Eye (tissue), 1 donor: ENCODE measurements around the gene STC2.
A peak's percentile ranks its signal among the peaks of the same experiment; 100 is the strongest.
"Not testable (repeated sequence)": the region's sequence is repeated elsewhere in the genome, so short reads cannot be mapped to it uniquely, and the experiment has no call there.

Source experiments
- DNase-seq: peaks from one replicate; pipeline ENCODE4 v3.0.0-alpha.2; 2015

STC2 gene, protein sequence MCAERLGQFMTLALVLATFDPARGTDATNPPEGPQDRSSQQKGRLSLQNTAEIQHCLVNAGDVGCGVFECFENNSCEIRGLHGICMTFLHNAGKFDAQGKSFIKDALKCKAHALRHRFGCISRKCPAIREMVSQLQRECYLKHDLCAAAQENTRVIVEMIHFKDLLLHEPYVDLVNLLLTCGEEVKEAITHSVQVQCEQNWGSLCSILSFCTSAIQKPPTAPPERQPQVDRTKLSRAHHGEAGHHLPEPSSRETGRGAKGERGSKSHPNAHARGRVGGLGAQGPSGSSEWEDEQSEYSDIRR

DNA sequence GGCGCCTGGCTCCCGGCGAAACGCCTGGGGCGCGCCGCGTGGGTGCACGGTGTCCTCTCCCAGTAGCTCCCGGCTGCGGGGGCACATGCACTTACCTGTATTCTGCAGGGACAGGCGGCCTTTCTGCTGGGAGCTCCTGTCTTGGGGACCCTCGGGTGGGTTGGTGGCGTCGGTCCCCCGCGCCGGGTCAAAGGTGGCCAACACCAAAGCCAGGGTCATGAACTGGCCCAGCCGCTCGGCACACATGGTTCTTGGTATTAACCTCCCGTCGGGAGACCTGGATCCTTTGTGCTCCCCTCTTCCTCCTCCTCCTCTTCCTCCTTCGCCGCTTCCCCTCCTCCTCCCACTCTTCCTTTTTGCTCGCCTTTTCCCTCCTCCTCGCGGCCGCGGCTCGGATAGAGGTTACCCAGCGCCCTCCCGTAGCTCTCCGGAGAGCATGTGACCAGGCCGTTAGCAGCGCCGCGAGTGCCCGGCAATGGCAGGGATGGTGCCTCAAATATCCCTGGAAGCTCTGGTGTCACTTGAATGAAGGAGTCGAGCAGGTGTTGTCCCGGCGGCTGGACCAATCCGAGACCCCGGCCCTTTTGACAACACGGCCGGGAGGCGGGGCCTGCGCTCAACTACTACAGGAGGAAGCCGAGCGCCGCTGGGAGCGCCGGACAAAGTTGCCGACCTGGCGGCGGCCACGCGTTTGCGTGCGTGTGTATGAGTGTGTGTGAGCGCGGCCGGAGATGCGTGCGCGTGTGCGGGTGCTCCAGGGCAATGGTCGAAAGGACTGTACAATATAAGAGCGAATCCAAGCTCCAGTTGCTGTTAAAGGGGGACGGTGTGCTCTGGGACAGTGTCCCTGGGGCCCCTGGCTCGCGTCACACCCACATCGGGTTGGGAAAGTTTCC lies at the start of gene STC2:
STC2 (minus strand) TSS at position 467 of the 896 bp plus-strand sequence; CDS start at position 246, 221 bp downstream.
- peak; percentile 89 for DNase-seq

DNA sequence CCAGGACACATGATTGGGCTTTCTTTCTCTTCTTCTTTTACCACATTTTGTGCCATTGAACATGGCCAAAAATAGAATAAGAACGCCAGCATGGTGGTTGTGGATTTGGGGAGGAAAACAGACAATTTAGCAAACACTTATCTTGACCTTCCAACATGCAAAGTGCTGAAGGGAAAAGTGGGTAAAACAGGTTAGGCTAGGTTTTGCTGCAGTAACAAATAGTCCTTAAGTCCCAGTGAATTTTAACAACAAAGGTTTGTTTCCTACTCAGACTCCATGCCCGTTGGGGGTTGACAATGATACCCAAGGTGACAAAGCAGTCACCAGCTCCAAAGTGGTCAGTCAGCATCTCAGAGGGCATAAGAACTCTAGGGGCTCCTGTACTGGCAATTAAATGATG lies 43.2 kb upstream of the STC2 start:
- no peak for DNase-seq

DNA sequence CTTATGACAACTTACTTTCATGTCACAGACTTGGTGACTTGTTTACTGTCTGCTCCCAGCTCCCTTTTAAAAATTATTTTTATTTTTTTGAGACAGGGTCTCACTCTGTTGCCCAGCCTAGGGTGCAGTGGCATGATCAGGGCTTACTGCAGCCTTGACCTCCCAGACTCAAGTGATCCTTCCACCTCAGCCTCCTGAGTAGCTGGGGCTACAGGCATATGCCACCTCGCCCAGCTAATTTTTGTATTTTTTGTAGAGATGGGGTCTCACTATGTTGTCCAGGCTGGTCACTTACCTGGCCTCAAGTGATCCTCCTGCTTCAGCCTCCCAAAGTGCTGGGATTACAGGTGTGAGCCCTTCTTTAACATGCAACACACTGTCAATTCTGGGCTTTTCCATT lies 35.2 kb upstream of the STC2 start:
- DNase-seq = not testable (repeated sequence)

DNA sequence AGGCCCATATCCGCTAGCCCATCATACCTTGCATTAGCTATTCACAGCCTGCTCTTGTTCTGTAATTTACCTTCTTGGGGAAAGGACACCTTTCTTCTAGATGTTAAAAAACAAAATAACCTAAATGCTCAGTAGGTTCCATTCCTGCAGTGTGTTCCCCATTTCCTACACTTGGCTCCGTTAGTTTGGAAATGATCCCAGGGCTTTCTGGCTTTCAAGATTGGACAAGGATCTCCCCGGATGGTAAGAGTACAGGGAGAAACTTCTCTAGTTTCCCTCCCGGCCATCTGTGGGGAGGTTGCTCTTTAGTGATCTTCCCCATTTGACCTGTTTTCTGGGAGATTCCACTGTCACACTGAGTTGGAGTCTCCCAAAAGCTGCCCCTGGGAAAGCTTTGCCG lies 27.3 kb upstream of the STC2 start:
- no peak for DNase-seq

DNA sequence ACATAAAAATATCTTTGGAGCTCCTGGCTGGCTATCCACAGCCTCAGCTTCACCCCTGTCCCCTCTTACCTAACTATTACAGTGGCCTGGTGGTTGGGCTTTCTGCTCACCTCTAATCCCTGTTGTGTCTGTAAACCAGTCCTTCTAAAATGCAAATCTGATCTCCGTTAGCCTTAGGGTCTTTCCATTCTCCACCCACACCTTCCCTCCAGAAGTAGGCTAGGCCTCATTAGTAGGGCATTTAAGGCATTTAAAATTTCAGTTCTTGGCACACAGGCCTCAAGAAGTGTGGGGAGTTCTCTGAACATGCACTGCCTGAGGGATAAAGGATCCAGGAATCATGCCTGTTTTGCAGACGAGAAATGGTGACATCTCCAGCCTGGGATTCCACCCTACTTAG lies 26.4 kb upstream of the STC2 start:
- no peak for DNase-seq

DNA sequence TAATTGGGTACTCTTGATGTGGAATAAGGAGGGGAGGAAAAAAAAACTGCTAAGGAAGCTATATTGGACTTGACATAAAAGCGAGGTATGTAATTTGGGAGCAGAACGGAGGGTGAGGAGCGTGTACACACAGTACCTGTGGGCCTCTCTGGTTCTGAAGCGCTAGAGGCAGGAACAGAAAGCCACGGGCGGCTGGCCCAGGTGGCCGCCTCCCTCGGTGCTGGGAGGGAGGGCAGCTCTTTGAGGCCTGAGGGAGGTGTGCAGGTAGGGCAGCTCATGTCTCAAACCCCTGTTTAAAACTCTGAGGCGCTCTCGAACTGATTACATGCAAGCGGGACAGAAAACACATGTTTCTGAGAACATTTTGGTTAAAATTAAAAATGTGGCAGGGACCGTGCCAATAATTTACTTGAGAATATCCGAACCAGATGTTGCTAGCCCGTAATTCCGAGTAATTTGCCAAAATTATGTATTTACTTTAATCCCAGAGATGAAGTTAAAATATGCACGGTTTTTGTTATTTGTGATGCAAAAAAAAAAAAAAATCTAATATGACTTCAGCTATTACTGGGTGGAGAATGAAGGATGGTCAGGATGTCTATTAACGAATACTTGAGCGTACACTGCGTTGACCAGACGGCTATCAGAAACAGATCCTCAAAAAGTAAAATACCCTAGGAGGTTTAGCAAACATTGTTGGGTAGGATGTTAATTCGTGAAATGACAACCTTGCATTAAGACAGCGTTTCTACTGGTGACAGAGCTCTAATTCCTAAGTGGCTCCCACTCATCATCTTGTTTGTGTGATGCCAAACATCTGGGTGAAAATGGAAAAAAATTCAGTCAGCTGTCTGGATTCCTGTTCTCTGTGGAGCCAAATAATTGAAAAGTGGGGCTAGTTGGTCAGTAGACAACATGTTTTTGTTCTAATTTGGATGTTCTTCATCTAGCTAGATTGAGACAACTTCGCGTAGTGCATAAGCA lies 24.4 kb upstream of the STC2 start:
- no peak for DNase-seq

DNA sequence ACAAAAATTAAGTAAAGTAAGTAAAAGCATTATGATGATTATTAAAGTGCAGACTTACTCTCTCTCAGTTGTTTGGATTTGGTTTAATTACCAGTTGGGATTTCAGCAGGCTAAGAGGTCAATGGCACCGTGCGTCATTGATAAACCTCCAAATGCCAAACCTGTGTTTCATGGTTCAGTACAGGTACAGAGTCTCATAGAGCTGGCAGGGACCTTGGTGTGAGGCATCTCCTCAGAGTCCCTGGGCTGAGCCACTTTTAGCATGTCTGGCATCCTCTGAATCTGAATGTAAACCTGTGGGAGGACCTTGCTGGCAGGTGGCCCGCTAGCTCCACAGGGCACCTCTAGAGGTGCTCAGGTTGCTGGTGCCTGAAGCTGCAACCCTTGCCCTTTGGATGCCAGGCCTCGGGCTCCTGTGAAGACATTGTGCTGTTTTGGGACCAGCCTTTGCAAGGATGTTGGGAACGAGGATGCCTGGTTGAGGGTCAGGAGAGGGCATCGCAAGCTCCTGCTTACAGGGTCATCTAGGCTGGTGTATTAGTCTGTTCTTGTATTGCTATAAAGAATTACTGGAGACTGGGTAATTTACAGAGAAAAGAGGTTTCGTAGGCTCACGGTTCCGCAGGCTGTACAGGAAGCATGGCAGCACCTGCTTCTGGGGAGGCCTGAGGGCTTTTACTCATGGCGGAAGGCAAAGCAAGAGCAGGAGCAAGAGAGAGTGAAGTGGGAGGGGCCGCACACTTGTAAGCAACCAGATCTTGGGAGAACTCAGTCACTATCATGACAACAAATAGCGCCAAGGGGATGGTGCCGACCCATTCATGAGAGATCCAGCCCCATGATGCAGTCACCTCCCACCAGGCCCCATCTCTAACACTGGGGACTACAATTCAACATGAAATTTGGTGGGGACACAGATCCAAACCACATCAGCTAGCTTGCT lies 14.9 kb upstream of the STC2 start:
- DNase-seq = no peak

DNA sequence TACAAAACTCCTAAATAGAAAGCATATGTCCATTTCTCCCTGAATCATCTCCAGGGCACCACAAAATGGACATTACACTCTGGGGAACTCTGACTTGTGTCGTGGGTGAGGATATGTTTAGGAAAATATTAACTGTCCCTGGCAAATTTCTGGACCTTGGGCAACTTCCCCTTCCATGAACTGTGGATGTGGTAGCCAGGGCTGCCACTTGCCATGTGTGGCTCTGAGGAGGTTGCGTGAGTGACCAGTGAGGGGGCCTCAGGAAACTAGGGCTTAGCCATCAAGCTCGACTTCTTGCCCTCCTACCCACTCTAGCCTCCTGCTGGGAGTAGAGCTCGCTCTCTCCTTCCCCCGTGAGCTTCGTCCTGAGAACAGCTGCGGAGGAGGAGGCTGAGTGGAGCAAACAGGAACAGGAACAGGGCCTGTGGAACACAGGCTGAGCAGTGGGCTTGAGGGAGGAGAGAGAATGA lies 13.8 kb upstream of the STC2 start:
- DNase-seq = no peak

DNA sequence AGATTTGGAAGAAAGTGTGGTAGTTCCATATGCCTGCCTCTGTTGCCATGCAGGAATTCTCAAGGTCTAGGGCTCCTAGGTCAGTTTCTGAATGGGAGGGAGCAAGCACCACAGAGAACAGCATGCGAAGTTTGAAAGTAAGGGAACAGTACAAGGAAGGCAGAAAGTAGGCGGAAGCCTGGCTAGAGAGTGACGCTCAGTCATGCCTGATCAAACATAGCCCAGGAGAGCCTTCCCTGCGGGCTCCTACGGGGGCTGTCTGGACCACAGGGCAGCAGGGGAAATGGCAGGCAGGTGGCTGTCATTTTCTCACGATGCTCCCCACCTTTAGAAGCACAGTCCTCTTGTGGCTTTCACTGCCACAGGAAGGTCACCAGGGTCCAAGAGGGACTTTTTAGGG lies 12.8 kb upstream of the STC2 start:
- DNase-seq = no peak

DNA sequence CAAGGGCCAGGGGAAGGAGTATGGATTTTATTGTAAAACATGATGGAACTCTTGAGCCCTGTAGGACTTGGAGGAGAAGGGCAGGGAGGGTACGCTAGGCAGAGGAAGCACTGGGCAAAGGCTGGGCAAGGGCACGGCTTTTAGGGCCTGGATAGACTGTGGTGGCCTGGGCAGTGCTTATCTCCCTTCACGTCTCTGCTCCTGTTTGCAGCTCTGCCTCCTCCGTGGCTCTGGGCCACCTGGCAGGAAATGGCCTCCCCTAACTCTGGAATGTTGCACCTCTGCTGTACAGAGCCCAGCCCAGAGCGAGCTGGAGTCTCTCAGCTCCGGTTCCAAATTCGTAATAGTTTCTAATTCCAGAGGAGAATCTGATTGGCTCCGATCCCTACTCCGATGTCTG lies 12.2 kb upstream of the STC2 start:
- no peak for DNase-seq

DNA sequence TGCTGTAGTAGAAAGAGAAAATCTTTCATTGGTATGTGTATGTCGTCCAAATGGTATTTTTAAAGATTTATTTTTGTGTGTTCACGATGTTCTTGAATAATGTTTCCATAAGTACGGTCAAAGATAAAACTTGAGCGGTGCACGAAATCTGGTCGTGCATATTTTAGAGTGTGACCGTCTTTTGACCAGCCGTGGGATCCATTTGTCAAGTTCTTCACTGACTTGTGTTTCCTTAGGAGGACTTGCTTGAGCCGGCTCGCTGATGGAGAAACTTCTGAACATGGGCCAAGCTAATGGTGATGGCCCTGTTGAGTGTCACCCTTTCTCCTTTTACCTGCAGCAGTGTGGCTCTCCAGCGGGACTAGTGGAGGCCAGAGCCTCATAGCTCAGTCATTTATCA lies 11.1 kb upstream of the STC2 start:
- no peak for DNase-seq

DNA sequence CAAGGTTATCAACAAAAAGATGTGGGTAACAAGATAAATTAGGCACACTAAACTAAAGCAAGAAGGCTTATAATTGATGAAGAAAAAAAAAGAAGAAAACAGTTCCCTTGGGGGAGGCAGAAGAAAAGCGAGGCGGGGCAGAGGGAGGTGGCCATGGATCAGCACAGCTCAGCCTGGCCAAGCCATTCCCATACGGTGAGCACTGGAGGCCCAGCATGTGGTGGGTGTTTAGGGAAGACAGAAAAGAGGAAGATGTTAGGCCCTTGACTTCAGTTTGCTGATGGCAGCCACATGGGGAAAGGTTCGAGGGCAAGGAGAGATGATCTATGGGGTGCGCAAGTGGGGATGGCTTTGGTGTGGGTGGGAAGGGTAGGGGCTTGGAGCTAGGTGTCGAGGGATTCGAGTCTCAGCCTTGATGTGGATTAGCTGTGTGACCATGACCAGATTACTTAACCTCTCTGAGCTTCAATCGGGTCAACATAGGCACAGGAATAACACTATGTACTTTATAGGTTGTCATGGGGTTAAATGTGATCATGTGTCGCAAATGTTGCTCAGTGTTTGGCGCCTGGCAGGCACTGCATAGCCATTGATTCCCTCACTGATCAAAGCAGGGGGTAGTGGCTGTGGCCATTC lies 10.3 kb upstream of the STC2 start:
- DNase-seq = no peak

DNA sequence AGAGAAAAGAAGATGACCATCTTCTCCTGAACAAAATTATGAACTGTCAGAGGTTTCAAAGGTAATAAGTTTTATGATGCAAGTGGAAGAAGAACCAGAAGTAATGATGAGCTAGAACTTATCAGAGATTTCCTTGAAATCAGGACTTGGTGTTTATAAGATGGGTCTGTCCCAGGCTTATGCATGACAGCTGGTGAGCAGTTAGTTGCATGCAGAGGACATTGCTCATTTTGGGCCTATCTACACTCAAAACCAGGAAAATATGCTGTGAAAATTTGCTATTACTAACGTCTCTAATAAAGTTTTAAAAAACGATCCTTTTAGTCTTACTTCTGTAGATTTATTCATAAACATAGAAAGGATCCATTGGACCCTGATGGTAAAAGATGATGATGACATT lies 6.6 kb upstream of the STC2 start:
- no peak for DNase-seq

DNA sequence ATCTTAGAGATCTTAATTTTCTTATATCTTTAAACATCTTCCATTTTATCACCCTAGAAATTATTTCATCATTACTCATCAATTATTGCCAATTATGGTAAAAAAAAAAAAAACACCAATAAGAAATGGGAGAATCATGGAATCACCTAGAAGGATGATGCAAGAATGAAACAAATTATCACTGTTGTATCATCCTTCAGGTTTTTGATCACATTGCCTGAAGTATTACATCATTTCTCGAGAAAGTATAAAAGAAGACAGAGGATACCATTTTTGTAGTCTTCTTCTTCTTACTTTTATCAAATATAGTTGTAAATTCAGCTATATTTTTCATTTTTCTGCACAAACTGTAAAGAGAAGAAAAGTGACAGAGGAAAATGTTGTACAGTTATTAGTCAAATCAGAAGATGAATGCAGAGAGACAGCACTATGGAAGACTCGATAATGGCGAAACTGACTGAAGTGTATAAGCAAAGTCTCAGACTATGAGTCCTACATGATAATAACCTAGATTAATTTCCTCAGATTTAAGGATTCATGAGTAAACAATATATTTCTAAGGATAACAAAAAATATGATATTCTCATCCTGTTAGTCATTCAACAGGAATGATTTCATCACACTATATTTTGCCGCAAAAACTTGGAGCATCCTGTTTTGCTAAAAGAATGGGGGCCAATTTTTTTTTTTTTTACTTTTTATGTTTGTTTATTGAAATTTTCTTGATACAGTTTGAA lies 5.9 kb upstream of the STC2 start:
- no peak for DNase-seq

DNA sequence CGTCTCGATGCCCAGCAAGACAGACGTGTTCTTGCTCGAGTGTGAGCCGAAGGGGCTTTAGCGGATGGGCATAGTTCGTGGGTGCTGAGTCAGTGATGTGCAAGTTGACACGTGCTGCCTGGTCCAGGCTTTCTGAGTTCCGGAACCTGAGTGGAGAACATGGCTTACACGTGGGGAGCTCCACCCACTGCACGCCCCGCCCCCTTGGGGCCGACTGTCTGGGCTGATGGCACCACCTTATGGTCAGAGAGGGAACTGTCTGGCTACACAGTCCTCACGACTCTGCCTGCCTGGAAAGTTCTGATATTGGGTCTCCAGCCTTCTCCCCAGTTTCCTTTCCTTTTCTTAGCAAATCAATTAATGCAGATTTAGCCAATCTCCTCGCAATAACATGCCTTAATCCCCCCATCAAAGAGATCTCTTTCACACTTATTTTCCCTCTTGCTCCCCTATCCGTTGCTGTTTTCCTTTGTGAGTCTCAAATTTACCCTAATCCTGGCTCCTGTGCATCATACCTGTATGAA lies 3.8 kb upstream of the STC2 start:
- peak; percentile 94 for DNase-seq

DNA sequence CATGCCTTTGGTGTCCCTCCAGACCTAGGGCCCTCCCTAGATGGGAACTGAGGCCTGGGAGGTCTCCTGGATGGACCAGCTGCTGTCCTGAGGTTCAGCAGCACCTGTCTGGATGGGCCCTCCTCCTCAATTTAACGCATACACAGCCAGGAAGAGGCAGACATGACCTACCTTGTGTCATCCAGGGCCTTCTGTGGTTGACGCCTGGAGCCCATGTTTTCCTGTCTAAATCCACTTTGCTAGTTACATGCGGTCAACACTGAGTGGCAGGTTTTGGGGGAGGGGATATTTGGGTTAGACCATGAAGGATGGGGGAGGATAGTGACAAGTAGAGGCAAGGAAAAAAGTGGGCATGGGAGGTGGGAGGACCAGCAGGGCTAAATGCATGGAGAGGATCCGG lies 3.1 kb upstream of the STC2 start:
- DNase-seq = no peak

DNA sequence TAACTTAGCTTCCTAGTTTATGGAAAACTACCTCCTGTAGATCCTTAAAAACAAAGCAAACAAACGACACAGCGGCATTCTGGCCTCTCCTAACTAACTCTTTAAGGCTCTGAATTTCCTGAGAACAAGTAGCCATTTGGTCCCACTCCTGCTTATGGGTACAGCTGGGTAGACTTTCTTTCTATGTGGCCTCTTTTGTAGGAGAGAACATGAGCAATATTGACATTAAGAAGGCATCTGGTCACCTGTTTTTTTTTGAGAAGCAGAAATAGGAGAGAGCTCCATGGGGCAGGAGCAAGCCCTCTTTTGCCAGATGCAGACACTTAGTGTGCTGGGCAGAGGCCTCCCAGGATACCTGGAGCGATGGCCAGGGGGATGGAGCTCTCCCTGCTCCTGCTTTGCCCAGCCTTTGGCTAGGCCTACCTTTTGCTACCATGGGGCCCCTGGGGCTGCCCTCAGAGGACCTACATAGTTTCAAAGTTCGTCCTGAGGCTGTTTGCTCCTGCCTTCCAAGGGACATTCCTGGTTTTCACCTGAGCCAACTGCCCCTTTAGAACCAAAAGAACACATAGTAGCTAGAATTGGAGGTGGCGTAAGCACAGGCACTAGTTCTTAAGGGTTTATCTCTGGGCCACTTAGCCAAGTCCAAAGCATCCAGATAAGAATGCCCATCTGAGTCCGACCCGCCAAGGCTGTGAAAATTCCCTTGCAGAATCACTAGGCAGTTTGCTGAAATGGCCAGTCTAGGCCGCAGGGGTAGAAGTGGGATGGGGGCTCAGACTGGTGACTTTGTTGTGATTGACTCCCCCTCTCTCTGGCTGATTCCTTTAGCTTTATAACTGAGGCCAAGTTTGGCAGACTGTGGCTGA lies 2.4 kb upstream of the STC2 start:
- no peak for DNase-seq

DNA sequence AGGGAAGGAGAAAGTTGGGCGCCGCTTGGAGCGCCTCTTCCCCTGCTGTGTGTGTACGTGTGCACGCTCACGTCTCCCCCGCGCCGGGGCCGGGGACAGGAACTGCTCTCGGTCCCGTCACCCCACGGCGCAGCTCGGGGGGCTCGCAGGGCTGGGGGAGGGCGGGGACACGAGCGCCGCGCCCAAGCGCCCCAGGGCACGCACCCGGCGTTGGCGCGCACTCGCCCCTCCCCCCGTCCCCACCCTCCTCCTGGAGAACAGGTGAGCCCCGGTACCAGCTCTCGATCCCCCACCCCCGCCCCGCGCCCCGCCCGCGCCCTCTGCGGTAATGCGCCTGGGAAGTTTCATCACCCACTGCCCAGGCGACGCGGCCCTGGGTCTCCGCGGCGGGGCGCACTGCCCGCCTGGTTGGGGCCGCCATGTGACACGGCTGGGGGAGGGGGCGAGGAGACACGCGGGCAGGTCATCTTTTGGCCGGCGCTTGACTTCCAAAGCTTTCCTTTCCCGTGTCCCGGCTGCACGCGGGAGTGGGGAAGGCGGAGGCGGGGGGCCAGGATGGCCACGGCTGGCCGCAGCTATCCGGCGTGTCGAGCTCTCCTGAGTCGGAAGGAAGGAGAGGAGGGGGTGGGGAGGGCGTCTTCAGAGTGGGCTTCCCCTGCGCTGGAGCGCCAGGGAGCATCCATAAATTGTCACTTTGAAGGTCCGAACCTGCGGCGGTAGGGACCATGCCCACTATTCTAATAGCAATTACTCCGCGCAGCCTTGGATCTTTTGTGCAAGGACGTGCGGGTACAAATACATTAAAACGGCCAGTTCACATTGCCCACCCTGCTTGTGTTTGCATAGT lies 1.5 kb upstream of the STC2 start:
- DNase-seq = peak; percentile 55
